IPS-20b (cell line): Measurements from ENCODE around the gene TUBB1.

Source experiments
- H3K27ac ChIP-seq: one replicate; pipeline ENCODE4 v1.5.1; 2013; ENCODE audit warnings: low read length
- H3K27me3 ChIP-seq: 2 replicates; pipeline ENCODE4 v1.6.1; 2013; ENCODE audit warnings: mild to moderate bottlenecking, low read length, inconsistent platforms; ENCODE audit not compliant: insufficient read depth
- H3K36me3 ChIP-seq: 2 replicates; pipeline ENCODE4 v1.6.1; 2013; ENCODE audit warnings: low read depth, mild to moderate bottlenecking, inconsistent platforms, low read length, moderate library complexity; ENCODE audit not compliant: insufficient read depth
- H3K4me1 ChIP-seq: 2 replicates; pipeline ENCODE4 v1.6.1; 2013; ENCODE audit warnings: mild to moderate bottlenecking, control low read depth, inconsistent platforms, low read length, moderate library complexity; ENCODE audit not compliant: insufficient read depth
- H3K4me3 ChIP-seq: 2 replicates; pipeline ENCODE4 v1.5.1; 2013; ENCODE audit warnings: mild to moderate bottlenecking, low read length, inconsistent platforms
- H3K9ac ChIP-seq: 2 replicates; pipeline ENCODE4 v1.6.1; 2013; ENCODE audit warnings: low read depth, mild to moderate bottlenecking, inconsistent platforms, low read length, moderate library complexity
- H3K9me3 ChIP-seq: 2 replicates; pipeline ENCODE4 v1.6.1; 2013; ENCODE audit warnings: mild to moderate bottlenecking, low read depth, low read length, inconsistent platforms; ENCODE audit not compliant: insufficient read depth

The TUBB1 gene

DNA sequence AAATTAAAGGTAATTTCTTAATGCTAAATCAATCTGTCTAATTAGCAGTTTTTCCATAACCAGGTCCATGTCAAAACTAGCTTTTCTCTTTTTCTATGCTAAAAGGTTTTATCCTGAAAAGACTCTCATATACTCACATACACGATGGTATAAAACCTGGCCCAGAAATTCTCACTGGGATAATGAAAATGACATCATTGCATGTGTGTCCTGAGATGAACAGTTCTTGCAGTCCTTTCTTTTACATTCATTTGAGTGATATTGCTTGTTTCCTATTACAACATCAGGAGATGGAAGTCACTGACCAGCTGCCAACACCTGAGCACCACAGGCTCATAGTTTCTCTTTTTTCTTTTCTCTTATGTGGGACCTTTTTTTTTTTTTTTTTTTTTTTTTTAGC is 31.2 kb downstream of the TUBB1 start:
- Histone ChIP-seq H3K27me3 (peaks cover 25% of the 10 kb centered on the region), H3K4me1 (no peaks in the 10 kb centered on the region), H3K27ac (no peak overlapping the region), H3K36me3 (no peaks in the 10 kb centered on the region), H3K9ac (no peak overlapping the region), H3K4me3 (no peak overlapping the region), H3K9me3 (no peaks in the 10 kb centered on the region)

DNA sequence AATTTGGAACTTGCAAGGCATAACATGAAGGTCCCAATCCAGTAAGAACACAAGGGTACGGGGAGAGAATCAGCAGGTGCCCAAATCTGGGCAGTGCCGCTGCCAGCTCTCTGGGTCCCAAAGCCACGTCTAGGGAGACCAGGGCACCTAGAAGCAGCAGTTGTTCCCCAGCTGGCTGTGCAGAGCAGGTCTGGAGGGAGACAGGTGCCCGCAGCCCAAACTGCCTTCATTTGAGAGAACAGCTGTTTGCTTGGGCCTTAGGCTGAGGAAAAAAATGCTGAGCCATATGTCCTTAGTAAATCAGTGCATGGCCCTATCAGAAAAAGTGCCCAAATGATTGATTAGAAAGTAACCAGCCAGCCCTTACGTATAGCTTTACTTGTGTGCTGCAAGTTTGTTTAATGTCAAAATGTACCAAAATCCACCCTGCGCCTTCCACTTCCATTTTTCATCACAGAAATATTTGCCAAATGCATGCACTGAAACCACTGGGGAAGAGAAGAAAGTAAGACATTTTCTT is 32.5 kb downstream of the TUBB1 start:
- Histone ChIP-seq H3K4me1 (no peaks in the 10 kb centered on the region), H3K27me3 (peaks cover 25% of the 10 kb centered on the region), H3K9ac (no peak overlapping the region), H3K27ac (no peak overlapping the region), H3K36me3 (no peaks in the 10 kb centered on the region), H3K9me3 (no peaks in the 10 kb centered on the region), H3K4me3 (no peak overlapping the region)

DNA sequence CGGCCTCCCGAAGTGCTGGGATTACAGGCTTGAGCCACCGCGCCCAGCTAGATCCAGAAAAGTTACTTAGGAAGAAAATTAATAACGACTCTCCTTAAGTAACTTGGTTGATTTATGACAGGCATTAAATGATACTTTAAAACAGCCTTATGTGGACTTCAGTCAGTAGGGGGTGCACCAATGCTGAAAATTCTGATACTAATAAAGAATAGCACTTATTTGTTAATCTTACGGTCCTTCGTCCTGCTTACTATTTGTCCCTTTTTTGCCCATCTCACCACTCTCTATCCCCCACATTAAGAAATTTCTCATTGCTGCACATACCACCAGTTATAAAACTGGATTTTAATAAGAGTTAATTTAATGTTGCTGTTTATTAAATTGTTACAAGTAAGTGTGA is 36.1 kb downstream of the TUBB1 start:
- Histone ChIP-seq H3K27ac (no peak overlapping the region), H3K27me3 (peaks cover 9% of the 10 kb centered on the region; the same call in 1 of the 2 replicates), H3K9ac (no peak overlapping the region), H3K9me3 (no peaks in the 10 kb centered on the region), H3K36me3 (no peaks in the 10 kb centered on the region), H3K4me3 (no peak overlapping the region), H3K4me1 (no peaks in the 10 kb centered on the region)

DNA sequence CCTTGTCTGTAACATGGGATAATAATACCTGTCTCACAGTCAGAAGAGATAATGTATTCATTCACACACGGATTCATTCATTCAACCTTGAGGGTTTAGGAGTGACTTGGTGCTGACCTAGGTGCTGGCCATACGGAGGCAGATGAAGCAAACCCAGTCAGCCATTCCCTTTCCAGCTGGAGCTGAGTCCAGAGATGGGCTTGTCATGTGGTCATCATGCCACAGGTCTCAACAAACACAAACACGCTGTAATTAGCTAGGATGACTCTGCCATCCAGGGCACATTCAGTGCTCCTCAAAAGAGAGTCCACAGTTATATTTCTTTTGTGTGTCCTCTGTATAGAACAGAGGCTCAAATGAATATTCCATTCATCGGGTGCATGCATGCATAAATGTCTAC is 42.9 kb downstream of the TUBB1 start:
- H3K4me3 ChIP-seq: no peak overlapping the region
- no peaks in the 10 kb centered on the region for H3K27me3 ChIP-seq
- no peak overlapping the region for H3K27ac ChIP-seq
- H3K9me3 ChIP-seq: no peaks in the 10 kb centered on the region
- H3K4me1 ChIP-seq: no peaks in the 10 kb centered on the region
- H3K36me3 ChIP-seq: no peaks in the 10 kb centered on the region
- no peak overlapping the region for H3K9ac ChIP-seq

DNA sequence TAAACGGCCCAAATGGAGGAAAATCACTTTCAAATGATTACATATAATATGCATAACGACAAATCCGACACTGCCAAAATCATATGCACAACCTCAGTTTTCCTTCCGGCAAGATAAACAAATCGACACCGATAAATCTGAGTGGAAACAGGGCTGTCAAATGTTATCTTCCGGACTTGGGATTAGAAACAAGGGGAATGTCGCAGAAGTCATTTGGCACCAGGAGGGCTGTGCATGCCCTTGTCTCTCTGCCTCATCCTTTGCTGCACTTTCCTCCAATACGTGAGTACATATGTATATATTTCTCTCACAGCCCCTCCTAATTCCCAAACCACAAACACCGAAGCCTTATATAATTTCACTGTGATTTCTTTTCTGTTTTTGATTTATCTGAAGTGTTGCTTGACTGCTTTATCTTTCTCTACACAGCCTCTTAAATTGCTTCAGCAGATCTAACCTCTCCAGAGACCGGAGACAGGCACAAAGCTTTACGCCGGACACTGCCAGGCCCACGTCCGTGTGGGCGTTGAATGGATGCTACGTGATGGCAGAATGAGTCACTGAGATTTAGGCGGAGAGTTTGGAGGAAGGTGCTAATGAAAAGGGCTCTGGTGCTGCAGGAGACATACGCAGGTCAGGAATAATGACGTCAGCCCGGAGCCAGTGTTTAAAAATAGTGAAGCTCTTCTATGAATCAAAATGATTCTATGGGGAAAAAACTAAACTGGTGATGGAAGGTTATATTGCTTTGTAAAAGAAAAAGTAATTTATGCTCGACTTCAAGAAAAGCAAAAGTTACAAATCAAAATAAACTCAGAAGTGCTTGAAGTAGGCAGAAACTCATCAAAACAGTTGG is 44.4 kb downstream of the TUBB1 start:
- Histone ChIP-seq H3K27ac (no peak overlapping the region), H3K36me3 (no peaks in the 10 kb centered on the region), H3K4me1 (no peaks in the 10 kb centered on the region), H3K9ac (no peak overlapping the region), H3K27me3 (no peaks in the 10 kb centered on the region), H3K9me3 (no peaks in the 10 kb centered on the region), H3K4me3 (no peak overlapping the region)

DNA sequence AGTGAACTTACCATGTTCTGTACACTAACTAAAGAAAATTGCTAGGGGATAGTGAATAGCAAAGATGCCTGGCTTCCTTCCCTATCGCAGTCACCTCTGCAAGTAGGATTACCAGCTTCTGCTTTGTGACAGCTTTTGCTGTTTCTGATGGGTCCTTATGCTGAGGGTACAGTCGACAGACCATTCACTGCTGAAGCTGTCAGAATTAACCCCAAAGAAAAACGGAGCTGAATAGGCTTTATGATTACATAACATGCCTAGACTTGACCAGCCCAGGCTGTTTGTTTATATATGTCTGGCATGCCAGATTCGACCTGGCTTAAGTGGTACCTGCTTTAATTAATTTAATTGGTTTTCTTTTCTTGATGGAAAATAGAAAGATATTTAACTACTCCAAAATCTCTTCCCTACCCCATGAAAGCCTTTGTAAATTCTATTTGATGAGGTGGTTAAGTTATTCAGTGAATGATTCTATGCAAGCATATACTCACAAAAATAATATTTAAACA is 45.0 kb downstream of the TUBB1 start:
- Histone ChIP-seq H3K27ac (no peak overlapping the region), H3K4me3 (no peak overlapping the region)

DNA sequence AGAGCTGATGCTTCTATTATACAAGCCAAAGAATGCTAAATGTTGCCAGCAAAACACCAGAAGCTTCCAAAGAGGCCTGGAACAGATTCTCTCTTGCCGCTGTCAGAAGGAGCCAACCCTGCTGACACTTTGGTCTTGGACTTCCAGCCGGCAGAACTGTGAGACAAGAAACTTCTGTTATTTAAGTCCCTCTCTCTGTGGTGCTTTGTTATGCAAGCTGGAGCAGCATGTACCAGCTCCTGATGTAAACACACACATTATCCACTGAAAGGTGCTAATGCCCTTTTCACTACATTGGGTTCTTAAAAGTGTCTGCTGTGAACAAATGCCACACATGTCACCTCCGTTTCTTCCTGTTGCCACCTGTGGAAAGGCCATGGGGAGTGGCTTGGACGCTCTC is 49.3 kb downstream of the TUBB1 start:
- Histone ChIP-seq H3K27ac (no peak overlapping the region), H3K4me3 (no peak overlapping the region), H3K9me3 (no peaks in the 10 kb centered on the region), H3K9ac (no peak overlapping the region), H3K4me1 (no peaks in the 10 kb centered on the region), H3K27me3 (no peaks in the 10 kb centered on the region), H3K36me3 (no peaks in the 10 kb centered on the region)

More for the DNA sequence above, 45.0 kb downstream of the TUBB1 start:
- no peak overlapping the region for H3K9ac ChIP-seq
- no peaks in the 10 kb centered on the region for H3K4me1 ChIP-seq
- H3K9me3 ChIP-seq: no peaks in the 10 kb centered on the region
- H3K36me3 ChIP-seq: no peaks in the 10 kb centered on the region
- no peaks in the 10 kb centered on the region for H3K27me3 ChIP-seq

DNA sequence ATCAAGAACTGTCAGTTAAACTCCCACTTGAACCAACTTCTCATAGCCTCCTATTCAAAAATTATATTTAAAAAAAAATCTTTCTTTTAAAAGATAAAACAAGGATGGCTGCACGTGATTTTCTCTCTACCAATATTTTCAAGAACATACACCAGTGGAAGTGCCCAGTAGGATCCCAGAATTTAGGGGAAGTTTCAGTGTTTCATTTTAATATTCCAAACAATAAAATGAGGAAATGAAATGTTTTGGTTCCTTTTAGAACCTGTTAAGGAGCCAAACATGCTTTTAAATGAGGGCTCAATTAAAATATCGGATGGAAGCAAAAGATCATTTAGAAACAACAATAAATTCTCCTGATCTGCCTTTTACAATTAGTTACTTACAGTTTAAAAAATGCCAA is 49.8 kb downstream of the TUBB1 start:
- Histone ChIP-seq H3K27ac (no peak overlapping the region), H3K36me3 (no peaks in the 10 kb centered on the region), H3K9ac (no peak overlapping the region), H3K27me3 (no peaks in the 10 kb centered on the region), H3K4me3 (no peak overlapping the region), H3K9me3 (no peaks in the 10 kb centered on the region), H3K4me1 (no peaks in the 10 kb centered on the region)

- no peak overlapping the region for H3K4me3 ChIP-seq
- H3K27me3 ChIP-seq: no peaks in the 10 kb centered on the region
These were observed 52.0 kb downstream of the TUBB1 start for GRCh38 chr20:59071216-59071615.

DNA sequence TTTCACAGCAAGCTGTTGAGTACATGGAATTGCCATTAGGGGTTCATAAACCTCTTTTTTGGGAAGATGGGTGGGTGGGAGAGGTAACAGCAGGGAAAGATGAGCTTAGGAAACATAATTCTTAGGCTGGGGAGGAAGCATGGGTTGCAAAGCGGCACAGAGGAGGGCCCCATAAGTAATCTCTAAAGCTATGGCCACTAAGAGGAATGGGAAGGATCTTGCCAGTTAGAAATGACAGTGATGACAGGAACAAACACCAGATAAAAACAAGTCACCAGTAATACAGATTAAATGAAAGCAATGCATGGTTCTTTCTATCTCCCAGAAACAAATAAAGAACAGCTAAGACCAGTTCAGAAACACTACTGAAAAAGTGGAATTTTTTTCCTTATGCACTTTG is 54.4 kb downstream of the TUBB1 start:
- Histone ChIP-seq H3K9ac (no peak overlapping the region), H3K4me3 (no peak overlapping the region), H3K4me1 (no peaks in the 10 kb centered on the region; the same call in 1 of the 2 replicates), H3K27me3 (0 out of 2 replicates have a peak, but pooled peaks cover 4% of the 10 kb centered on the region), H3K36me3 (no peaks in the 10 kb centered on the region), H3K27ac (no peak overlapping the region), H3K9me3 (no peaks in the 10 kb centered on the region)

More at GRCh38 chr20:59071216-59071615, 52.0 kb downstream of the TUBB1 start:
- no peaks in the 10 kb centered on the region for H3K9me3 ChIP-seq
- no peak overlapping the region for H3K9ac ChIP-seq
- H3K4me1 ChIP-seq: no peaks in the 10 kb centered on the region; the same call in 1 of the 2 replicates
- no peak overlapping the region for H3K27ac ChIP-seq
- H3K36me3 ChIP-seq: no peaks in the 10 kb centered on the region

DNA sequence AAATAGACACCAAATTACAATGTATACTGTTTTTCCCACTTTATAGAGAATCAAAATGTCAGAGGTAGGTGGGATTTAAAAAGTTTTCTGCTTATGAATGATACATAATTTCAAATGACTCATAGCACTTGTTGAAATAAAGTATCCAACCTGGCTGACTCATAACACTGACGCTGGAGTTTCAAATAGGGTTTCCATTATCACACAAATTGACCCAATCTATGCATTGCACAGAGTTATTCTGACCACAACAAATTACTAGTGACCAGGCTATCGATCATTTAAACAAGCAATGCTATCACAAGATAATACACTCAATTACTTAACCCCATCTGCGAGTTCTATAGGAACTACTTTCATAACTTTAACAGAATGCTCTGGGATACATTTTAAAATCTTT is 55.2 kb downstream of the TUBB1 start:
- H3K36me3 ChIP-seq: no peaks in the 10 kb centered on the region
- H3K9me3 ChIP-seq: no peaks in the 10 kb centered on the region
- no peaks in the 10 kb centered on the region; the same call in 1 of the 2 replicates for H3K4me1 ChIP-seq
- H3K27ac ChIP-seq: no peak overlapping the region
- 0 out of 2 replicates have a peak, but pooled peaks cover 4% of the 10 kb centered on the region for H3K27me3 ChIP-seq
- no peak overlapping the region for H3K9ac ChIP-seq
- no peak overlapping the region for H3K4me3 ChIP-seq
